Measurements from ENCODE around the gene ACOT12. TPM values are rescaled to one million over a fixed set of nuclear protein-coding genes. Genes with fewer than 3 reads are reported as not detected.

Gene ACOT12
- total RNA-seq, 1 experiment from 2014 or later, result not detected

GRCh38 chr5:81345411-81346003 lies 48.4 kb downstream of the ACOT12 start:
- H3K27ac ChIP-seq (ENCODE audit: insufficient read length, low read depth, low read length), result no peak overlapping the region
- H3K27ac Mint-ChIP-seq, result no peak overlapping the region; a peak in 1 of 7 replicates
- H3K4me3 Mint-ChIP-seq, result no peak overlapping the region

More at GRCh38 chr5:81345411-81346003, 48.4 kb downstream of the ACOT12 start:
- Histone ChIP-seq H4K8ac (replicated peaks; ENCODE audit: insufficient read length, low read depth, low read length) (no peak overlapping the region), H3K27me3 (ENCODE audit: insufficient read depth, low read length) (no peaks in the 10 kb centered on the region), H3K4ac (ENCODE audit: low read depth, low read length) (no peak overlapping the region), H2AK5ac (ENCODE audit: insufficient read length, low read length) (no peak overlapping the region), H2BK20ac (ENCODE audit: low read depth, low read length, poor library complexity, severe bottlenecking) (no peak overlapping the region), H3K14ac (ENCODE audit: insufficient read depth, low read length) (no peak overlapping the region), H2BK15ac (ENCODE audit: low read depth, low read length) (no peak overlapping the region), H3K4me2 (ENCODE audit: insufficient read depth, insufficient read length, low read length) (no peak overlapping the region), H3K79me1 (ENCODE audit: insufficient read depth, low read depth, low read length, poor library complexity, severe bottlenecking) (no peaks in the 10 kb centered on the region), H3T11ph (ENCODE audit: low read length) (no peak overlapping the region), H3K18ac (ENCODE audit: insufficient read length, low read depth, low read length) (no peak overlapping the region), H3K9ac (ENCODE audit: extremely low read depth, insufficient read length, low read length) (no peak overlapping the region), H4K91ac (ENCODE audit: insufficient read length, low read depth, low read length) (no peak overlapping the region), H2BK12ac (ENCODE audit: insufficient read length, low read depth, low read length) (no peak overlapping the region), H4K20me1 (ENCODE audit: control insufficient read depth, insufficient read depth, insufficient read length) (no peaks in the 10 kb centered on the region), H2BK120ac (ENCODE audit: low read depth, low read length, poor library complexity, severe bottlenecking) (no peak overlapping the region), H3K4me1 (ENCODE audit: insufficient read depth, low read length) (no peaks in the 10 kb centered on the region), H3K9me3 (ENCODE audit: control insufficient read depth, low read depth, low read length) (no peaks in the 10 kb centered on the region), H4K5ac (ENCODE audit: insufficient read length, low read depth, low read length) (no peak overlapping the region), H3K23ac (ENCODE audit: insufficient read length, low read depth, low read length) (no peak overlapping the region), H3K79me2 (ENCODE audit: insufficient read depth, low read length) (no peaks in the 10 kb centered on the region), H3K23me2 (ENCODE audit: insufficient read length, low read depth, low read length, poor library complexity, severe bottlenecking) (no peaks in the 10 kb centered on the region), H2AFZ (ENCODE audit: low read length) (no peak overlapping the region), H3K56ac (ENCODE audit: insufficient read length, low read depth, low read length) (no peak overlapping the region), H2BK5ac (ENCODE audit: insufficient read length, low read length) (no peak overlapping the region)
- TF ChIP-seq, protein P1, sequence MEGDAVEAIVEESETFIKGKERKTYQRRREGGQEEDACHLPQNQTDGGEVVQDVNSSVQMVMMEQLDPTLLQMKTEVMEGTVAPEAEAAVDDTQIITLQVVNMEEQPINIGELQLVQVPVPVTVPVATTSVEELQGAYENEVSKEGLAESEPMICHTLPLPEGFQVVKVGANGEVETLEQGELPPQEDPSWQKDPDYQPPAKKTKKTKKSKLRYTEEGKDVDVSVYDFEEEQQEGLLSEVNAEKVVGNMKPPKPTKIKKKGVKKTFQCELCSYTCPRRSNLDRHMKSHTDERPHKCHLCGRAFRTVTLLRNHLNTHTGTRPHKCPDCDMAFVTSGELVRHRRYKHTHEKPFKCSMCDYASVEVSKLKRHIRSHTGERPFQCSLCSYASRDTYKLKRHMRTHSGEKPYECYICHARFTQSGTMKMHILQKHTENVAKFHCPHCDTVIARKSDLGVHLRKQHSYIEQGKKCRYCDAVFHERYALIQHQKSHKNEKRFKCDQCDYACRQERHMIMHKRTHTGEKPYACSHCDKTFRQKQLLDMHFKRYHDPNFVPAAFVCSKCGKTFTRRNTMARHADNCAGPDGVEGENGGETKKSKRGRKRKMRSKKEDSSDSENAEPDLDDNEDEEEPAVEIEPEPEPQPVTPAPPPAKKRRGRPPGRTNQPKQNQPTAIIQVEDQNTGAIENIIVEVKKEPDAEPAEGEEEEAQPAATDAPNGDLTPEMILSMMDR (conservative IDR thresholded peaks at IDR 0.05), result 0 out of 3 replicates have a peak, but pooled peaks have one; percentile 23
- H3K36me3 Mint-ChIP-seq (ENCODE audit: insufficient read depth in 1 of 3, low read depth in 3 of 3), result no peaks in the 10 kb centered on the region; a peak in 1 of 7 replicates
- H3K4me1 Mint-ChIP-seq, result peaks cover 7 to 14% of the 10 kb centered on the region in 2 experiments
- no CpG with 5 or more reads among the region's 5 CpGs for WGBS (ENCODE audit: extremely low coverage, insufficient read length, low lambda C conversion rate)
- DNase-seq, result no peak
- no peaks in the 10 kb centered on the region for H3K27me3 Mint-ChIP-seq (ENCODE audit: low read depth)
- no peaks in the 10 kb centered on the region for H3K9me3 Mint-ChIP-seq

All from H9 (cell line).